Endothelial cell of umbilical vein (primary cell): ENCODE measurements around the gene LMAN2. TPM values are rescaled to one million over a fixed set of nuclear protein-coding genes. Genes with fewer than 3 reads are reported as not detected.

Experiments
- BruUV-seq: library from RNA; stranded (reverse); fragments of 400-500 nt; replicated peaks from 2 replicates; lab custom pipeline; 2021; lab: Mats Ljungman, UMichigan
- CTCF ChIA-PET: fragments of 300-600, 350-600 bp; sonication (Branson Sonifier 250); formaldehyde crosslinking; loops from one replicate; lab custom pipeline; 2021; ENCODE audit warnings: antibody characterized with exemption, inconsistent platforms; lab: Charles Lee
- POLR2A ChIA-PET: fragments of 300-600, 350-600 bp; sonication (Branson Sonifier 250); formaldehyde crosslinking; loops from one replicate; lab custom pipeline; 2021; ENCODE audit warnings: antibody characterized with exemption, inconsistent platforms; lab: Charles Lee
- DNase-seq: peaks from one replicate; pipeline ENCODE4 v3.0.0-alpha.2; 2011; ENCODE audit warnings: low read depth, low spot score
- FAIRE-seq: peaks from 2 replicates; lab custom pipeline; 2011; peaks lifted over from hg19 to GRCh38; lab: Jason Lieb, UNC
- H2AFZ ChIP-seq: 2 replicates; pipeline ENCODE4 v1.6.0; 2012; ENCODE audit warnings: low read depth, low read length, control low read depth, inconsistent platforms
- H3K27ac ChIP-seq: 2 replicates; pipeline ENCODE4 v1.5.1; 2011; ENCODE audit warnings: low read depth, mild to moderate bottlenecking, control low read depth, low read length, moderate library complexity; ENCODE audit not compliant: insufficient read depth
- H3K27me3 ChIP-seq, 2 experiments: 2 replicates each; pipeline versions ENCODE4 v1.6.0 to v1.6.1; 2011; ENCODE audit warnings: low read length in 2 of 2, mixed read lengths in 1 of 2; ENCODE audit not compliant: control insufficient read depth in 2 of 2, insufficient read depth in 2 of 2
- H3K36me3 ChIP-seq, 2 experiments: 2 replicates in 1 of 2; 3 replicates in 1 of 2; pipeline ENCODE4 v1.5.1; 2011; ENCODE audit warnings: low read length in 2 of 2, mild to moderate bottlenecking in 1 of 2, moderate library complexity in 1 of 2; ENCODE audit not compliant: control insufficient read depth in 2 of 2, insufficient read depth in 2 of 2; ENCODE audit errors: extremely low read depth in 1 of 2
- H3K4me1 ChIP-seq: 3 replicates; pipeline ENCODE4 v1.5.1; 2011; ENCODE audit warnings: mild to moderate bottlenecking, low read length; ENCODE audit not compliant: control insufficient read depth, insufficient read depth; ENCODE audit errors: extremely low read depth
- H3K4me2 ChIP-seq: 2 replicates; pipeline ENCODE4 v1.6.1; 2011; ENCODE audit warnings: low read length, control low read depth, mixed read lengths; ENCODE audit not compliant: insufficient read depth
- H3K4me3 ChIP-seq, 3 experiments: fragments of 200-600 bp in 1 of 3; sonication (generic), shearing (Covaris generic) in 1 of 3; replicated peaks in 1 of 3; 2 replicates each; pipeline ENCODE4 v1.5.1; 2011 to 2016; ENCODE audit warnings: control low read depth in 3 of 3, low read length in 3 of 3, mild to moderate bottlenecking in 2 of 3, inconsistent platforms in 1 of 3, low read depth in 1 of 3, moderate library complexity in 1 of 3; ENCODE audit not compliant: insufficient read depth in 1 of 3
- H3K79me2 ChIP-seq: 2 replicates; pipeline ENCODE4 v1.6.0; 2012; ENCODE audit warnings: low read length, inconsistent platforms; ENCODE audit not compliant: control insufficient read depth, insufficient read depth
- H3K9ac ChIP-seq: replicated peaks from 2 replicates; pipeline ENCODE3; 2011; ENCODE audit warnings: low read length, control low read depth; ENCODE audit not compliant: insufficient read depth; ENCODE audit errors: extremely low read depth
- H3K9me1 ChIP-seq: replicated peaks from 3 replicates; pipeline ENCODE4 v1.6.0; 2011; ENCODE audit warnings: mild to moderate bottlenecking, low read length; ENCODE audit not compliant: control insufficient read depth, insufficient read depth; ENCODE audit errors: extremely low read depth
- H3K9me3 ChIP-seq: replicated peaks from 2 replicates; pipeline ENCODE4 v1.5.1; 2012; ENCODE audit warnings: low read length, inconsistent platforms; ENCODE audit not compliant: control insufficient read depth, insufficient read depth
- H4K20me1 ChIP-seq: replicated peaks from 2 replicates; pipeline ENCODE3; 2011; ENCODE audit warnings: mild to moderate bottlenecking, low read length; ENCODE audit not compliant: control insufficient read depth, insufficient read depth; ENCODE audit errors: extremely low read depth
- FOS ChIP-seq: IDR thresholded peaks from 2 replicates; pipeline ENCODE4 v1.6.1; 2011; ENCODE audit warnings: mild to moderate bottlenecking, low read length, moderate library complexity, borderline replicate concordance; ENCODE audit not compliant: insufficient read depth
- GATA2 ChIP-seq: IDR thresholded peaks from 2 replicates; pipeline ENCODE4 v1.7.0; 2011; ENCODE audit warnings: low read depth, mild to moderate bottlenecking, moderate library complexity, mixed read lengths, low read length; ENCODE audit not compliant: insufficient read length, insufficient read depth
- JUN ChIP-seq: IDR thresholded peaks from 2 replicates; pipeline ENCODE4 v1.6.1; 2011; ENCODE audit warnings: borderline replicate concordance, low read depth; ENCODE audit not compliant: insufficient read length, insufficient read depth
- POLR2AphosphoS5 ChIP-seq: IDR thresholded peaks from 2 replicates; pipeline ENCODE4 v1.6.1; 2012; ENCODE audit warnings: low read depth, mild to moderate bottlenecking, control low read depth, low read length, moderate library complexity; ENCODE audit not compliant: insufficient read depth
- dilution Hi-C: fragments of 300-500 bp; cut with MboI; formaldehyde crosslinking; loops from one replicate; pipeline ENCODE4 v1.15.0; 2019; ENCODE audit warnings: low sequenced_read_pairs; ENCODE audit not compliant: extremely low pct_ligation_motif_present
- intact Hi-C: fragments of 100-400 bp; cut with micrococcal nuclease; formaldehyde crosslinking; loops from one replicate; pipeline ENCODE4 v1.10.0; 2022
- polyA plus RNA-seq, 4 experiments: library from polyadenylated mRNA; depleted of rRNA in 3 of 4; stranded (reverse) in 3 of 4; unstranded in 1 of 4; fragments of >200 nt; gene quantifications; 2 replicates each; pipeline versions ENCODE4 v1.2.1 to v1.2.3, GENCODE V29; 2011 to 2012; ENCODE audit warnings: missing spikeins in 1 of 4
- total RNA-seq: library from RNA; stranded (reverse); gene quantifications from 2 replicates; pipeline ENCODE4 v1.2.3, GENCODE V29; 2021
- TF ChIP-seq, protein P1 (sequence below), 2 donors: IDR thresholded peaks; 1 replicate in 1 of 2; 2 replicates in 1 of 2; pipeline ENCODE4 v1.5.1; 2011; ENCODE audit warnings: low read length in 2 of 2, mild to moderate bottlenecking in 2 of 2, moderate library complexity in 2 of 2, control low read depth in 1 of 2, inconsistent platforms in 1 of 2, low read depth in 1 of 2; ENCODE audit not compliant: insufficient read depth in 1 of 2; ENCODE audit errors: extremely low read depth in 1 of 2
- TF ChIP-seq, protein P2 (sequence below): IDR thresholded peaks from 2 replicates; pipeline ENCODE4 v1.6.1; 2011; ENCODE audit not compliant: insufficient read depth, insufficient read length

LMAN2 gene
- total and polyA plus RNA-seq, 2 donors (not counting 3 experiments of a cell fraction or from before 2014, with no cell fraction given), result 151 to 370 TPM

DNA sequence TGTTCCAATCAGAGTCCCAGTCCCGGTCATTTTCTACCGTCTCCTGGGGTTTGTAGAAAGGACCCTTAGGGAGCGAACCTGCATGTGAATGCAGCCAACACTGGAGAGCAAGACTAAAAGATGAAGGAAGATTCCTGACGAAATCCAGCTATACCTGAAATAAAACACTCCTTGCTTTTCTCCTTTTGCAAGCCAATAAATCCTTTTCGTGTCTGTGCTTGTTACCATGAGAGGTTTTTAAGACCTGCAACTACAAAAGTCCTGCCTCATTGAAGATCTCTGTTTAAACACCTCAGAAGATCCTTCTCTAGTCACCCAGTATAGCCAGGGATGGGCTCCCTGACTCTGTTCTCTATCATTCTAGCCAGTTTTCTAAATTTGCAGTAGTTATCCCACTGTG lies 22.7 kb upstream of the LMAN2 start:
- Histone ChIP-seq H3K4me2 (no peak overlapping the region), H3K27me3 (no peaks in the 10 kb centered on the region), H3K9me3 (no peaks in the 10 kb centered on the region), H3K4me3 (no peak overlapping the region), H3K27ac (no peak overlapping the region), H3K79me2 (no peaks in the 10 kb centered on the region), H3K36me3 (no peaks in the 10 kb centered on the region), H3K4me1 (peaks cover 15% of the 10 kb centered on the region), H2AFZ (no peak overlapping the region), H4K20me1 (no peaks in the 10 kb centered on the region), H3K9me1 (no peaks in the 10 kb centered on the region), H3K9ac (no peak overlapping the region)
- TF ChIP-seq, protein P1, sequence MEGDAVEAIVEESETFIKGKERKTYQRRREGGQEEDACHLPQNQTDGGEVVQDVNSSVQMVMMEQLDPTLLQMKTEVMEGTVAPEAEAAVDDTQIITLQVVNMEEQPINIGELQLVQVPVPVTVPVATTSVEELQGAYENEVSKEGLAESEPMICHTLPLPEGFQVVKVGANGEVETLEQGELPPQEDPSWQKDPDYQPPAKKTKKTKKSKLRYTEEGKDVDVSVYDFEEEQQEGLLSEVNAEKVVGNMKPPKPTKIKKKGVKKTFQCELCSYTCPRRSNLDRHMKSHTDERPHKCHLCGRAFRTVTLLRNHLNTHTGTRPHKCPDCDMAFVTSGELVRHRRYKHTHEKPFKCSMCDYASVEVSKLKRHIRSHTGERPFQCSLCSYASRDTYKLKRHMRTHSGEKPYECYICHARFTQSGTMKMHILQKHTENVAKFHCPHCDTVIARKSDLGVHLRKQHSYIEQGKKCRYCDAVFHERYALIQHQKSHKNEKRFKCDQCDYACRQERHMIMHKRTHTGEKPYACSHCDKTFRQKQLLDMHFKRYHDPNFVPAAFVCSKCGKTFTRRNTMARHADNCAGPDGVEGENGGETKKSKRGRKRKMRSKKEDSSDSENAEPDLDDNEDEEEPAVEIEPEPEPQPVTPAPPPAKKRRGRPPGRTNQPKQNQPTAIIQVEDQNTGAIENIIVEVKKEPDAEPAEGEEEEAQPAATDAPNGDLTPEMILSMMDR (IDR thresholded peaks at IDR 0.05; ENCODE audit: extremely low read depth in 1 of 2, insufficient read depth in 1 of 2, low read depth in 1 of 2, low read length in 2 of 2), result no peak
- TF ChIP-seq POLR2AphosphoS5, result no peak
- no peak for TF ChIP-seq FOS
- TF ChIP-seq GATA2, result no peak
- no peak for TF ChIP-seq JUN
- TF ChIP-seq, protein P2, sequence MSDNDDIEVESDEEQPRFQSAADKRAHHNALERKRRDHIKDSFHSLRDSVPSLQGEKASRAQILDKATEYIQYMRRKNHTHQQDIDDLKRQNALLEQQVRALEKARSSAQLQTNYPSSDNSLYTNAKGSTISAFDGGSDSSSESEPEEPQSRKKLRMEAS, result no peak
- intact Hi-C loops, result no loop called here
- no peak for FAIRE-seq
- dilution Hi-C loops, result no loop called here
- DNase-seq, result no peak
- BruUV-seq, result no TSS peak
- POLR2A ChIA-PET, result no interaction called here
- CTCF ChIA-PET, result interaction anchor here (0.9 kb wide), 1 partner anchor 9 kb away, joined by 3 read pairs; no protein-coding TSS in a partner anchor
